ENCODE data around the gene PXYLP1.

PXYLP1 gene

GRCh38 chr3:141286856-141287255, 55.2 kb downstream of the PXYLP1 start:
- H3K27me3 ChIP-seq (ENCODE audit: control insufficient read depth, low read length), result no peaks in the 10 kb centered on the region
- H3K9me3 ChIP-seq (ENCODE audit: control insufficient read depth, insufficient read depth, low read length), result no peaks in the 10 kb centered on the region
- H3K27ac ChIP-seq (ENCODE audit: low read depth, low read length), result no peak overlapping the region
- H3K4me1 ChIP-seq (ENCODE audit: control insufficient read depth, low read length), result no peaks in the 10 kb centered on the region
- no peak overlapping the region for H3K4me3 ChIP-seq (ENCODE audit: low read length)
- no peak for TF ChIP-seq CTCF (IDR thresholded peaks at IDR 0.05; ENCODE audit: low read depth, low read length, poor library complexity, severe bottlenecking)
- TF ChIP-seq EZH2phosphoT487 (IDR thresholded peaks at IDR 0.05; ENCODE audit: borderline replicate concordance, low read length), result no peak
- H3F3A ChIP-seq (ENCODE audit: control insufficient read depth, insufficient read depth), result no peaks in the 10 kb centered on the region
- no peaks in the 10 kb centered on the region for H3K9me2 ChIP-seq (replicated peaks; ENCODE audit: control insufficient read depth, low read length)
- H3K4me2 ChIP-seq (ENCODE audit: low read length), result no peak overlapping the region
- H3K36me3 ChIP-seq (ENCODE audit: control insufficient read depth, low read length), result no peaks in the 10 kb centered on the region
- no peaks in the 10 kb centered on the region for H4K20me1 ChIP-seq (ENCODE audit: control insufficient read depth, insufficient read depth, low read depth, low read length)
- no peaks in the 10 kb centered on the region for H3K79me2 ChIP-seq (ENCODE audit: control insufficient read depth, low read length)

DNA sequence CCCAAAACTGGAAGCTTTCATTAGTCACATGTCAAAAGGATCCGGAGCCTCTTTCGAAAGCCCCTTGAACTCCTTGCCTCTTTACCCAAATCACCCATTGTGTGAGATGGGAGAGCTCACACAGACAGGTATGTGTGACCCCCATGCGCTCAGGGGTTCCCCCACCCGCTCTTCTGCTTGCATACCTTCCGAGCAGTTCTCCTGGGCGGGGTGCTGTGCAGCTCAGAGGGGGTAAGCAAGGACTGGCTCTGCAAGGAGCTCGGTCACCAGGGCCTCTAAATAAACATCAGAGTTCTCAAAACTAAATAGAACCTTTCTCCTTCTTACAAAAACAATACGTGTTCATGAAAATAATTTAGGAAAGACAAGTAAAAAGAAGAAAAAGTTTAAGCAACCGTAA, 55.7 kb downstream of the PXYLP1 start:
- Histone ChIP-seq H3K4me1 (ENCODE audit: control insufficient read depth, low read length) (no peaks in the 10 kb centered on the region), H3K79me2 (ENCODE audit: control insufficient read depth, low read length) (no peaks in the 10 kb centered on the region), H4K20me1 (ENCODE audit: control insufficient read depth, insufficient read depth, low read depth, low read length) (no peaks in the 10 kb centered on the region), H3K9me2 (replicated peaks; ENCODE audit: control insufficient read depth, low read length) (no peaks in the 10 kb centered on the region), H3F3A (ENCODE audit: control insufficient read depth, insufficient read depth) (no peaks in the 10 kb centered on the region), H3K9me3 (ENCODE audit: control insufficient read depth, insufficient read depth, low read length) (no peaks in the 10 kb centered on the region), H3K4me2 (ENCODE audit: low read length) (no peak overlapping the region), H3K4me3 (ENCODE audit: low read length) (no peak overlapping the region), H3K27ac (ENCODE audit: low read depth, low read length) (no peak overlapping the region), H3K36me3 (ENCODE audit: control insufficient read depth, low read length) (no peaks in the 10 kb centered on the region), H3K27me3 (ENCODE audit: control insufficient read depth, low read length) (no peaks in the 10 kb centered on the region)
- TF ChIP-seq CTCF (IDR thresholded peaks at IDR 0.05; ENCODE audit: low read depth, low read length, poor library complexity, severe bottlenecking) (no peak), EZH2phosphoT487 (IDR thresholded peaks at IDR 0.05; ENCODE audit: borderline replicate concordance, low read length) (no peak)

DNA sequence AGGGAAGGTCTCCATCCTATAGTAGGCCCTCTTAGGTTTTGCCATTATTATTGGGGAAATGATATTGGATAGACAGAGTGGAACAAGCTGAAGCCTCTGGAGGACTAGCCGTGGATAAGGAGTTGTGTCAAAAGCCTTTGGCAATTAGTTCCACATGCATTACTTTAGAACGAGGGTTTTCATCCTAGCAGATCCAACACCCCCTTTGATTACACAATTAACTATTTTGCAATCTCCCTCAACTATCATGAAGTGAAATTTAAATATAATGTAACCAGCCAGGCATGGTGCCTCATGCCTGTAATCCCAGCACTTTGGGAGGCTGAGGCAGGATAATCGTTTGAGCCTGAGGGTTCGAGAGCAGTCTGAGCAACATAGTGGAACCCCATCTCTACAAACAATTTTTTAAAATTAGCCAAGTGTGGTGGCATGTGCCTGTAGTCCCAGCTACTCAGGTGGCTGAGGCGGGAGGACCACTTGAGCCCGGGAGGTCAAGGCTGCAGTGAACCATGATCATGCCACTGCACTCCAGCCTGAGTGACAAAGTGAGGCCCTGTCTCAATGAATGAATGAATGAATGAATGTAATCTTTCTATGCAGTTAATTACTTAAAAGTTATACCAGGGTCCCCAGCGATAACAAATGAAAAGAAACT, 56.8 kb downstream of the PXYLP1 start:
- no peaks in the 10 kb centered on the region for H3K9me3 ChIP-seq (ENCODE audit: control insufficient read depth, insufficient read depth, low read length)
- no peak overlapping the region for H3K27ac ChIP-seq (ENCODE audit: low read depth, low read length)
- H3K4me1 ChIP-seq (ENCODE audit: control insufficient read depth, low read length), result no peaks in the 10 kb centered on the region
- H3K4me3 ChIP-seq (ENCODE audit: low read length), result no peak overlapping the region
- no peaks in the 10 kb centered on the region for H3K27me3 ChIP-seq (ENCODE audit: control insufficient read depth, low read length)
- no peak overlapping the region for H3K4me2 ChIP-seq (ENCODE audit: low read length)
- no peak for TF ChIP-seq EZH2phosphoT487 (IDR thresholded peaks at IDR 0.05; ENCODE audit: borderline replicate concordance, low read length)
- TF ChIP-seq CTCF (IDR thresholded peaks at IDR 0.05; ENCODE audit: low read depth, low read length, poor library complexity, severe bottlenecking), result no peak
- no peaks in the 10 kb centered on the region for H3K9me2 ChIP-seq (replicated peaks; ENCODE audit: control insufficient read depth, low read length)
- H4K20me1 ChIP-seq (ENCODE audit: control insufficient read depth, insufficient read depth, low read depth, low read length), result no peaks in the 10 kb centered on the region
- H3F3A ChIP-seq (ENCODE audit: control insufficient read depth, insufficient read depth), result no peaks in the 10 kb centered on the region
- no peaks in the 10 kb centered on the region for H3K36me3 ChIP-seq (ENCODE audit: control insufficient read depth, low read length)
- no peaks in the 10 kb centered on the region for H3K79me2 ChIP-seq (ENCODE audit: control insufficient read depth, low read length)
